Right kidney (tissue), 9 donors: ENCODE measurements around the gene DVL1.
"Not testable (repeated sequence)": the region's sequence is repeated elsewhere in the genome, so short reads cannot be mapped to it uniquely, and the experiment has no call there.

Source experiments
- DNase-seq: peaks from one replicate; pipeline ENCODE4 v3.0.0-alpha.2; 2016
- long read RNA-seq, 8 donors: transcript quantifications; one replicate each; lab custom pipeline, GENCODE V29; 2026

DVL1 gene
- long read RNA-seq, donor 1, partial matches to known transcripts, result 0 of 4 reads
- long read RNA-seq, donor 1, other reads (novel, unspliced or antisense), result 0 of 4 reads
- long read RNA-seq, donor 2, partial matches to known transcripts, result 0 of 2 reads
- long read RNA-seq, donor 2, other reads (novel, unspliced or antisense), result 0 of 2 reads
- long read RNA-seq, donor 3, partial matches to known transcripts, result 0 of 1 reads
- long read RNA-seq, donor 3, other reads (novel, unspliced or antisense), result 0 of 1 reads
- long read RNA-seq, donor 4, partial matches to known transcripts, result 0 of 4 reads
- long read RNA-seq, donor 4, other reads (novel, unspliced or antisense), result 0 of 4 reads
- long read RNA-seq, donor 5, partial matches to known transcripts, result 0 of 6 reads
- long read RNA-seq, donor 5, other reads (novel, unspliced or antisense), result 0 of 6 reads
- long read RNA-seq, donor 6, partial matches to known transcripts, result 0 of 3 reads
- long read RNA-seq, donor 6, other reads (novel, unspliced or antisense), result 0 of 3 reads
- long read RNA-seq, donor 7, transcript DVL1-202 (15 exons, 2,926 nt), result major isoform, 5 of 7 reads
- long read RNA-seq, donor 7, partial matches to known transcripts, result 0 of 7 reads
- long read RNA-seq, donor 7, other reads (novel, unspliced or antisense), result 0 of 7 reads
- long read RNA-seq, donor 8, partial matches to known transcripts, result 0 of 1 reads
- long read RNA-seq, donor 8, other reads (novel, unspliced or antisense), result 0 of 1 reads

DNA sequence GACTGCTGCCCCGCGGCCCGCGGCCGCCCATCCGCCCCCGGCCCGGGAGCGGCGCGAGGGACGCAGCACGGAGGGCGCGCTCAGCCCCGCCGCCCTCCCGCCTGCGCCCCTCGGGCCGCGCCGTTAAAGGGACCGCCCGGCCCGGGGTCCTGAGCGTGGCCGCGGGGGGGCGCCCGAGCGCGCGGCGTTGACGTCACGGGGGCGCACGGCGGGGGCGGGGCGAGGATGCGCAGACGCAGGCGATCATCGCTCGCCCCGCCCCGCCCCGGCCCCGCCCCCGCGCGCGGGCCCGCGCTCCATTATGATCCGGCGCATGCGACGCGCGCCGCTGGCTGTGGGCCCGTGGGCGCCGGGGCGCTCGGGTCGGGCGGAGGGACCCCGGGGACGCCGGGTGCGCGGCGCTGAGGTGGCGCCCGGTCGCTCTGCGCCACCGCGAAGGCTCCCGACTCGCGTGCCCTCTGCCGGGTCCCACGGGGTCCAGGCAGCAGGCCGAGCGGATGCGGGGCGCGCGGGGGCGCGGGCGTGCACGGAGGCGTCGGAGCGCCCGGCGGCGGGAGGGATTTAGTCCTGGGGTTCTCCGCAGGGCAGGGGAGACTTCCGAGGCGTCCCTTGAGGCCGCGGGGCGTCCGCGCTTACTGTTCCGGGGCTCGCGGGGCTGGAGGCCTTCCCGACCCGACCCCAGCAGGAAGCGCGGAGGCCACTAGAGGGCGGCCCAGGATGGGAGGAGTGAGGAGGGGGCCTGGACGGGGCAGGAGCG is at the start of gene DVL1:
Gene DVL1, minus strand, starts transcription at position 163 of the 757 bp plus-strand sequence. CDS start 353 bp downstream, outside the sequence.
- peak; percentile 90 for DNase-seq

GRCh38 chr1:1398677-1399186 is 49.5 kb upstream of the DVL1 start:
- DNase-seq, result no peak

- no peak for DNase-seq
Observed at GRCh38 chr1:1397839-1398523, 48.8 kb upstream of the DVL1 start.

DNA sequence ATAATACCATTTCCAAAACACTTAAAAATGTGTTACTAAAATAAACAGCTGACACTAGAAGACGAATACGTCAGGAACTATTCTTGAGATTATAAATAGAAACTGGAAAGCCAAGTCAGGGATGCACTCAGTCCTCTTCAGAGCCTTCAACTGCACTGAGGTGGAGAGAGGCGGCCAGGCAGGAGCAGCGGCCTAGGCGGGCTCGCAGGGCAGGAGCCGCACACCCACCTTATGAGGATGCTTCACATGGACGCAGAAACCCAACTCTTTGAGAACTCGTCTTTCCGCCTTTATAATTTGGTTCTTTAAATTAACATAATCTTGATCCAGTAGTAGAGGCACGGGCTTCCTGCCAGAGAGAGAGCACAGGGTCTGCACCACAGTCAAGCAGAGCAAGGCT is 45.9 kb upstream of the DVL1 start:
- no peak for DNase-seq

DNA sequence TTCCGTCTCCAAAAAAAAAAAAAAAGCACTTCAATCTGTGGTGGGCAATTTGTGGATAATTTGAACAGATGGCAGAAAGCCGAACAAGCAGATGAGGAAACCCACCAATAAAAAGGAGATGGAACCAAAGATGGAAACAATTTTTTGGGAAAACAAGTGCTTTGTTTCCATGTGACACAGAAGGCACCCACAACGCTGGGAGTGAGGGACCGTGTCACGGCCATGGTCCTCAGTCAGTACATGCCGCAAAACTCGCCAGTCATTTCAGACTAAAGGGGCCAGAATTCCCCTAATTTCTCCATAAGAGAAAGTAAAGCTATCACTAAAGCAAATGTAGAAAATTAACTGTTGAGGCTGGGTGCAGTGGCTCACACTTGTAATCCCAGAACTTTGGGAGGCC is 44.9 kb upstream of the DVL1 start:
- DNase-seq, result no peak

GRCh38 chr1:1393428-1393827 is 44.2 kb upstream of the DVL1 start:
- DNase-seq, result no peak

DNA sequence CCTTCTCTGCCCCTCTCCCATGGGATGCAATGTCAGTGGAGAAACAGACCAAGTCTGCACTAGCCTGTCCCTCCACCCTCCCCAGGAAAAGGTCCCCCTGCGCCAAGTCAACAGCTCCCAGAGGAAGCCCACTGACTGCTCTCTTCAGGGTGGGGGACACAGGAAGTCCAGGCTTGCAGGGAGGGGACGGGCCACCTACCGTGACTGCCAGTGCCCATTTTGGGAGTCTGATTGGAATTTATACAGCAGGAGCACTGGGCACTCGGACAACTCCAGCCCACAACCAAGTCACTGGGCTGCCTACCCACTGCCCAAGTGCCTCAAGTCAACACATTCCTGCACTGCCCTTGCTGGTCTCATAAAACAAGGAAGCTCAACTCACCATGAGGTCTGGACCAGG is 43.8 kb upstream of the DVL1 start:
- no peak for DNase-seq

DNA sequence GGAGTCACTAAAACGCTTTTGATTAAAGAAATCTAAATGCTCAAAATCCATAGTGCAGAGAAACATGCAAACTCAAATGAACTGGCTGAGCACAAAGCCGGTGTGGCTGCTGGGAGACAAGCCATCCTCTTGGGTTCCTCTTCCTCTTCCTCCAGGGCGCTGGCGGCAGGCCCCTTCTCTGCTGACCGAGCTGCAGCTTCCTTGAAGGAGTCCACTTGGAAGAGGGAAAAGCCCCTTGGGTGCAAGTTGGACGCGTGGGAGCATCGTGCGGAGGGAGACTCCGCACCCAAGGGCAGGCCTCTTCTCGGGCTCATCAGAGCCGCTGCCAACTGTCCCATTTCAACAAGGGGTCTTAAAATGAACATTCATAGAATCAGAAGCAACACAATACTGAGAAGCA is 42.0 kb upstream of the DVL1 start:
- no peak for DNase-seq

DNA sequence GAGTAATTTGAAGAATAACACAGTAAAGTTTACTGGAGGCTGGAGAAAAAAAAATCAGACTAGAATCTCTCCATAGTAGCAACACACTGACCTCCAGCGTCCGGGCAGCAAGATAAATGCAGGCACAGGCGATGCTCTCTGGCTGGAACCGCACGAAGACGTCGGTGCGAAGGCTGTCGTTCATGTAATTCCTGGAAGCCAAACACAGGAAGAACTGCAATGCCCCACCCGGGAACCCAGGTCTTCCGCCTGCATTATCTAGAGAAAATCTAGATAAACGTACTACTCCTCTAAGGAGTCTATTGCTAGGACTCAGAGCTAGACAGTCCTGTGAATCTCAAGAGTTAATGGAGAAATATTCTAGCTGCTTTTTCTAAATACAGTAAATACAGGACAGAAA is 41.5 kb upstream of the DVL1 start:
- DNase-seq, result no peak

GRCh38 chr1:1388078-1388472 is 38.9 kb upstream of the DVL1 start:
- DNase-seq, result no peak

DNA sequence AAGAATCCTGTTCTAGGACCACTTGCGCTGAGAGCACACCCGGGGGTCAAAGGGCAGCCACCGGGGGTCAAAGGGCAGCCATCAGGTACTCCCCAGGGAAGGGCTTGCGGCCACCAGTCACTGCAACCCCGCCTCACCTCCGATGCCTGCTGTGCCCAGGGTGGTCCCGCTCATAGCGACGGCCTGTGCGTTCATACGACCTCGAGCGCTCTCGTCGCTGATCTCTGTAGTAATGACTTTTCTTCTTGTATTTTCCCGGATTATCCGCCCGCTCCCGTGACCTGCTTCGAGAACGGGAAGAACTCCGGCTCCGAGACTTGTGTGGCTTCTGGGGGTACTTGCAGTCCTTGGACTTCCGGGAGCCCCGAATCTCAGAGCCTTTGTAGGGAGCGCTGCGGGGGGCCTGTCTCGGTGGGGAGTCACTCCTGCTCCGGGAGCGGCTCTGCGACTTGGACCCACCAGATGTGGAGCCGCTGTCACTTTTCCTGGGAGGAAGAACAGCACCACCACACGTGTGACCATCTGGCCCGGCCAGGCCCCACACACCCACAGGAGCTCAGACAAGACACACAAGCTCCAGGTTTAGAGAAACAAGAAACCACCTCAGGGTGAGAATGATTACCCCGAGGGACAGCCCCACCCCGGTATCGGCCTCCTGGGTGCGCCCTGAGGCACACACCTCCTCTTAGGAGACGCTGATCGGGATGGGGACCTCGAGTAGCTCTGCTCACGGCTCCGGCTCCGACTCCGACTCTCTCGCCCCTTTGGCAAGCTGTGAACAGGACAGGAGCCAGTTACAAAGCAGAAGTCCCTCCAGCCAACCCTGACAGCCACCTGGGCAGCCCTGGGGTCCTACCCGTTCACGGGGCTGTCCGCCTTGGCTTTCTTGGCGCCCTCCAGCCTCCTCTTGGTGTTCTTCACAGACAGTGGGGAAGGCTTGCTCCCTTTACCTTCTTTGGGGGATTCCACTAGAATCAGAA is 38.2 kb upstream of the DVL1 start:
- no peak for DNase-seq

DNA sequence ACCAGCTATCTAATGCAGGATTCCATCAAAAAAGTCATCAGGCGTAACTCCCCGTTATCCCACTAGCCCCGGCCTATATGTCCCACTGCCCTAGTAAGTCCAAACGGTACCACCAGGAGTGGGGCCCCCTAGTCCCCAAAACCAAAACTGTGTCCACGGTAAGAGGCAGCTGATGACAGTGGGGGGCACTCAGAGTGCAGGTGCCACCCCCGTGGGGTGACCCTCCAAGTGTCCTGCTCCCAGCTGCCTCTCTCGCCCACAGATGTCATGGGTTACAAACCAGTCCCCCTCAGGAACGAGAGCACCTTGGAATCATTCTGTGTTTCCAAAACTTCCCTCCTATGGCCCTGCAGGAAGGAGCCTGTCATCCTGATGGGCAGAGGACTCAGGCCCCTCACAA is 36.7 kb upstream of the DVL1 start:
- no peak for DNase-seq

DNA sequence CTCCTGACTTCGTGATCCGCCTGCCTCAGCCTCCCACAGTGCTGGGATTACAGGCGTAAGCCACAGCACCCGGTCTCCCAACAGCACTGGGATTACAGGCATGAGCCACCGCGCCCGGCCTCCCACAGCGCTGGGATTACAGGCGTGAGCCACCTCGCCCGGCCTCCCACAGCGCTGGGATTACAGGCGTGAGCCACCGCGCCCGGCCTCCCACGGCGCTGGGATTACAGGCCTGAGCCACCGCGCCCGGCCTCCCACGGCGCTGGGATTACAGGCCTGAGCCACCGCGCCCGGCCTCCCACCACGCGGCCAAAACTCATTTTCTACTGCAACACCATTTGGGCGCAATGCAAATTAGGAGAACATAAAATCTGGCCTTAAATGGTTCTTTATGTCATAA is 36.1 kb upstream of the DVL1 start:
- not testable (repeated sequence) for DNase-seq

DNA sequence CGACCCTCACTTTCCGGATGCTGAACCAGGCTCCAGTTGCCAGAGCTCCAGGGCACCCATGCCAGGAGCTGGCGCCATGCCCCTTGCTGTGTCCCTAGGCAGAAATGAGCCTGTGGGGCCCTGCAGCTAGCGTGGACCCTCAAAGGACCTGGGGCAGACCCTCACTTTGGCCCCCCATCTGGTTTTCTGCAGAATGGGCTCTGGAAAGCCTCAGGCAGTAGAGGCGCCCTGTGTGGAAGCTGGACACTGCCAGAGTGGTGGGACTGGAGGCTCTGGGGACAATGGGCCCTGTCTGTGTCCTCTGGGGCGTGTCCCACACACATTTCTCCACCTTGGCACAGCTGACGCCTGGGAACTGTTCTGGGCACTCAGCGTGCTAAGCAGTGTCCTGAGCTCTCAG is 32.1 kb upstream of the DVL1 start:
- DNase-seq, result no peak

GRCh38 chr1:1380860-1381259 is 31.6 kb upstream of the DVL1 start:
- DNase-seq, result no peak

GRCh38 chr1:1377540-1378205 is 28.5 kb upstream of the DVL1 start:
- no peak for DNase-seq

DNA sequence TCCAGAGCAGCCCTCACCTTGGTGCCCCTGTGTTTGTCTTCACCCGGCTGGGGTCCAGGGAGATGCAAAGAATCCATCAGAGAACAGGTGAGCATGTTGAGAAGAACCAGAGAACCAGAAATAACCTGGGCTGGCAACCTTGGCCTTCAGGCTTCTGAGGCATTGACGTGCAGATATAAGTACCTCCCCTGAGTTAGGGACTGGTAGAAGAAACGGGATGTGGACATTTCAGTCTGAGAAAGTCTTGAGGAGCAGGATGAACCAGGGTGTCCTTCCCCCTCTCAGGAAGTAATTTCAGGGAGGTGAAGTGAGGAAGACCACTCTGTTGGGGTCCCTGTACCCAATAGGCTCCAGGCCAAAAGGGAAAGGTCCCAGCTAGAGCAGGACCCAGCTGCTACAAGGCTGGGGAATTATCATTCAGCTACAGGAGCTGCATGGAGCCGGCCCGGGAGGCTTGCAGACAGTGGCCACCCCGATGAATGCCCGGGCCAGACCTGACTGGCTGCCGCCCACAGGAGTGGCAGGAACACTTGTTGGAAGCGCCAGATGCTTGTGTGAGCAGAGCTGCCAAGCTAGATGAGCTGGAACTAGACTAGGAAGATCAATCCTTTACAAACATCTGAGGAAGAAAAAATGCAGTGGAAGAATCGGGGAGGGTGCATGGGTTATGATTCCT is 27.5 kb upstream of the DVL1 start:
- no peak for DNase-seq

- DNase-seq, result peak; percentile 92
Observed at GRCh38 chr1:1374929-1375662, 25.9 kb upstream of the DVL1 start, which contains the start of gene AURKAIP1. Gene AURKAIP1 (minus strand): TSS chr1:1375207. CDS start chr1:1374756, 451 bp downstream.

DNA sequence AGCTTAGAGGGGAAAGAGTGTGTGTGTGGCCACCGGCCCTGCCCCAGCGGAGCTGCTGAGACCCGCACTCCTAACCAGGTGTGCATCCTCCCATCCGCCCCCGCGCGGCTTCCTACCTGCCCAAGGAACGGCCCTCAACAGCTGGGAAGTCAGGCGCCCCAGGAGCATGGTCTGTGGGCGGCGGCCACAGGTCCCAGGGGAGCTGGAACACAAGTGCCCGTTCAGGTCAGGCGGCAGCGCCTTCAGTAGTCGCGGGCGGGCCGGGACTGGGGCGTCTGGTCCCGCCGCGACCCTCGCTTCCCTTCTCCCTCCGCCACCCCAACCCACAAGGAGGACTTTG is 25.3 kb upstream of the DVL1 start:
- no peak for DNase-seq
